HEK293T (cell line): ENCODE results near the gene AFF4.

Experiments used
- CTCF ChIA-PET: fragments of 350-600 bp; formaldehyde crosslinking; extraction: SDS; loops from one replicate; lab custom pipeline; 2021; ENCODE audit warnings: antibody characterized with exemption, inconsistent platforms; lab: Yijun Ruan, JAX
- POLR2A ChIA-PET: fragments of 350-600 bp; formaldehyde crosslinking; extraction: SDS; loops from one replicate; lab custom pipeline; 2020; ENCODE audit warnings: antibody characterized with exemption, inconsistent platforms; lab: Yijun Ruan, JAX
- DNase-seq: peaks from one replicate; pipeline ENCODE4 v3.0.0; 2012; ENCODE audit warnings: mixed read lengths; ENCODE audit errors: extremely low spot score
- ARNT ChIP-seq: fragments of 450-650 bp; IDR thresholded peaks from 2 replicates; pipeline ENCODE4 v1.6.1; 2017; ENCODE audit warnings: mild to moderate bottlenecking
- BHLHE40 ChIP-seq: fragments of 450-650 bp; IDR thresholded peaks from 2 replicates; pipeline ENCODE4 v1.6.1; 2016; ENCODE audit warnings: mild to moderate bottlenecking, moderate library complexity, borderline replicate concordance
- CTBP1 ChIP-seq: fragments of 450-650 bp; IDR thresholded peaks from 2 replicates; pipeline ENCODE4 v1.6.1; 2016; ENCODE audit warnings: borderline replicate concordance
- ELF4 ChIP-seq: fragments of 450-650 bp; IDR thresholded peaks from 2 replicates; pipeline ENCODE4 v1.6.1; 2017; ENCODE audit warnings: antibody characterized with exemption
- FOXA1 ChIP-seq: fragments of 450-650 bp; IDR thresholded peaks from 2 replicates; pipeline ENCODE4 v1.6.1; 2016; ENCODE audit warnings: mild to moderate bottlenecking
- FOXK2 ChIP-seq: fragments of 450-650 bp; IDR thresholded peaks from 2 replicates; pipeline ENCODE4 v1.6.1; 2016; ENCODE audit warnings: mild to moderate bottlenecking
- FOXM1 ChIP-seq: fragments of 450-650 bp; IDR thresholded peaks from 2 replicates; pipeline ENCODE4 v1.6.1; 2017; ENCODE audit warnings: mild to moderate bottlenecking, borderline replicate concordance
- HDGF ChIP-seq: fragments of 450-650 bp; IDR thresholded peaks from 2 replicates; pipeline ENCODE4 v1.6.1; 2017; ENCODE audit warnings: antibody characterized with exemption, borderline replicate concordance
- L3MBTL2 ChIP-seq: fragments of 450-650 bp; conservative IDR thresholded peaks from 2 replicates; pipeline ENCODE4 v1.6.1; 2016; ENCODE audit warnings: mild to moderate bottlenecking
- LEF1 ChIP-seq: fragments of 450-650 bp; IDR thresholded peaks from 2 replicates; pipeline ENCODE4 v1.6.1; 2017; ENCODE audit warnings: mild to moderate bottlenecking, borderline replicate concordance
- NFRKB ChIP-seq: fragments of 450-650 bp; IDR thresholded peaks from 2 replicates; pipeline ENCODE4 v1.6.1; 2016; ENCODE audit warnings: mild to moderate bottlenecking, moderate library complexity
- SP1 ChIP-seq: fragments of 450-650 bp; IDR thresholded peaks from 2 replicates; pipeline ENCODE4 v1.6.1; 2017
- SUZ12 ChIP-seq: fragments of 450-650 bp; IDR thresholded peaks from 2 replicates; pipeline ENCODE4 v1.6.1; 2016; ENCODE audit warnings: mild to moderate bottlenecking
- TARDBP ChIP-seq: fragments of 450-650 bp; IDR thresholded peaks from 2 replicates; pipeline ENCODE4 v1.6.1; 2016
- ZNF384 ChIP-seq: fragments of 450-650 bp; IDR thresholded peaks from 2 replicates; pipeline ENCODE4 v1.6.1; 2016
- TF ChIP-seq, protein P1 (sequence below): fragments of 450-650 bp; IDR thresholded peaks from 2 replicates; pipeline ENCODE4 v1.6.1; 2016

AFF4 gene

DNA sequence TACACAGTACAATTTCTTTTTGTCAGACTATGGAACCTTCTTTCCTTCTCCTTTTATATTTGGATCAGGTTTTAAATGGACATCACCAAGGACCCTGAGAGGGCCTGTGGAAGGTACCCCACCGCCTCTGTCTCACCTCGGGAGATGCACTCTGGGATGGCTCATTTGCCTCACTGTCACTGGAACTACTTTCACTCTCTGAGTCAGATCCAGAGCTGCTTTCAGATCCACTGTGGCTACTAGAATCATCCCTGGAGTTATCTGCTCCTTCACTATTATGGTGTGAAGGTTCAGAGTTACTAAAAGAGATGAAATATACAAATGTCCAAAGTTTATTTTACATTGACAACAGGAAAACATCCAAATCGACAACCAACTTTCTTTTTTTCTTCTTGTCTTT, 65.3 kb downstream of the AFF4 start:
- TF ChIP-seq LEF1, result no peak
- TF ChIP-seq FOXK2, result no peak
- TF ChIP-seq, protein P1, sequence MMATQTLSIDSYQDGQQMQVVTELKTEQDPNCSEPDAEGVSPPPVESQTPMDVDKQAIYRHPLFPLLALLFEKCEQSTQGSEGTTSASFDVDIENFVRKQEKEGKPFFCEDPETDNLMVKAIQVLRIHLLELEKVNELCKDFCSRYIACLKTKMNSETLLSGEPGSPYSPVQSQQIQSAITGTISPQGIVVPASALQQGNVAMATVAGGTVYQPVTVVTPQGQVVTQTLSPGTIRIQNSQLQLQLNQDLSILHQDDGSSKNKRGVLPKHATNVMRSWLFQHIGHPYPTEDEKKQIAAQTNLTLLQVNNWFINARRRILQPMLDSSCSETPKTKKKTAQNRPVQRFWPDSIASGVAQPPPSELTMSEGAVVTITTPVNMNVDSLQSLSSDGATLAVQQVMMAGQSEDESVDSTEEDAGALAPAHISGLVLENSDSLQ, result no peak
- no peak for TF ChIP-seq L3MBTL2
- DNase-seq, result no peak
- ChIA-PET POLR2A (no interaction called here), CTCF (no interaction called here)

DNA sequence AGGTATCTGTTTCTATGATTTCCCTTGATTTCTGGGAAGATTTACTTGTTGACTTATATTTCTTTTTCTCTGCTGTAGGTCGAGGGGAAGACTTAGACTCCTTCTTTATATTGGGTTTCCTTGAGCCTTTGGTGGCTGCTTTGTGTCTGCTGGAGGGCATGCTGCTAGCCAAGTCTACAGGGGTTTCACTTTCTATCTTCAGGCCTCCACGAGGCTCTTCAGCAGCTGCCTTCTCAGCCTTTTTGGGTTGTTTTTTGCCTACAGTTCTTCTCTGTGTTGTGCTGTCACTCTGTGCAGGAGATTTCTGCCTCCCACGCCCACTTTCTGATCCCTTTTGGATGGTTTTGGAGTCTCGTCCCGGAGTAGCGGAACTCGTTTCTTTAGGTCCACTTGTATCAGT, 66.7 kb downstream of the AFF4 start:
- DNase-seq, result no peak
- TF ChIP-seq ZNF384 (no peak), SP1 (no peak), CTBP1 (no peak), FOXM1 (no peak), FOXK2 (no peak), L3MBTL2 (no peak), FOXA1 (no peak), NFRKB (no peak), ELF4 (no peak), ARNT (no peak), TARDBP (no peak), BHLHE40 (no peak), LEF1 (no peak), SUZ12 (no peak), HDGF (no peak)
- TF ChIP-seq, protein P1, result no peak
- ChIA-PET POLR2A (no interaction called here), CTCF (interaction anchor here (0.7 kb wide), 1 partner anchor 8 kb away, joined by 3 read pairs; no protein-coding TSS in a partner anchor)

DNA sequence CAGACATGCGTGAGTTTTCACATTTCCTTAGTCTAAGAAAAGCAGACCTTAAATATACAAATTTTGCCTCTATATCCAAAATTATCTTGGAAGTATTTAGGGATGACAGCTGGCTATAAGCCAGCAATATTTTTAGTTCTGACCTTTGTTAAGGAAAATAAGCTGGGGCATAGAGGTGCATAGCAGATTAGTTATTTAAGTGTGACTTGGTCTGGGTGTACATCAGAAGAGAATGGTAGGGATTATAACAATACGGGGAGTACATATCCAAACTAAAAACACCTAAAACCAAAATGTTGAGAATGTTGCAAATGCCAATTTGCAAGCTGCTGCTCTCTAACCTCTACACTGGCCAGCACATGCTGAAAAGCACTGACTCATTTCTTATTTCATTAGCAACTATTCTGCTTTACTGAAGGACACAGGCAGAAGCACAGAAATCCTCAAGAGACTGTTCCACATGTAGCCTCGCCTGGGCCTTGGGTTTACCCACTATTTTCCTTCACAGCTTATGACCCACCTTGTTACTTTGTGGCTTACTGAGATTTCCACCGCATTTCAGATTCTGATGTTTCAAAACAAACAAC, 67.6 kb downstream of the AFF4 start:
- CTCF ChIA-PET, result no interaction called here
- DNase-seq, result no peak
- no peak for TF ChIP-seq LEF1
- TF ChIP-seq ELF4, result no peak
- TF ChIP-seq FOXA1, result no peak
- TF ChIP-seq, protein P1, result no peak
- no peak for TF ChIP-seq NFRKB
- no peak for TF ChIP-seq SP1
- TF ChIP-seq TARDBP, result no peak
- TF ChIP-seq FOXK2, result no peak
- no peak for TF ChIP-seq HDGF
- POLR2A ChIA-PET, result no interaction called here

DNA sequence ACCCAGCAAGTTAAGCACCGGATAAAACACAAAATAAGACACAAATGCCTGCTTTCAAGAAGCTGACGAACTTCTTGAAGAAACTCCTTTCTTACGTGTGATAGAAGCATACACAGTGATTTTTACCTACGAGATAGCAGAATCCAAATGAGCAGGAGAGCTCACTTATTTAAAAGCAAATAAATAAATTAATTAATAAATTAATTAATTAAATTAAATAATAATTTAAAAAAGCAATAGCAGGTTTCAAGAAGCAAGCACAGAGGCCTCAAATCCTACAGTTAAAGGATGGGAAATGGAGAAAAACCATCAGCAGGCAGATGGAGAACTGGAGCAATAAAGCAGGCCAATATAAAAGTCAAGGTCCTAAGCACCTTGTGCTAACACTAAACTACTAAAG, 72.6 kb downstream of the AFF4 start:
- CTCF ChIA-PET, result interaction anchor here (0.6 to 1.6 kb wide), 2 partner anchors 7 to 48 kb away, joined by 3 to 4 read pairs; no protein-coding TSS in a partner anchor
- DNase-seq, result no peak

DNA sequence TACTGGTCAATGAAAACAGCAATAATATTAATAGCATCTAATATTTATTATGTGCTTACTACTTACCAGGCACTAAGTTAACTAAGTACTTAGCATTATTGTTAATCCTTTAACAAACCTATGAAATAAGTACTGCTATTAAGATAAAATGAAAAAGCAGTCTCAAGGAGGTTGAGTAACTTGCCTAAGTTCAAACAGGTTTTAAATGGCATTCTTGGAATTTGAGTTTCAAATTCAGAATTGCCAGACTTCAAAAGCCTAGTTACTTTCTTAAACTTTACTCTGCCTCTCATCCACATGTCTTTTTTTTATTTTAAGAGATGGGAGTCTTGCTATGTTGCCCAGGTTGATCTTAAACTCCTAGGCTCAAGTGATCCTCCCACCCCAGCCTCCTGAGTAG, 73.9 kb downstream of the AFF4 start:
- ChIA-PET POLR2A (no interaction called here), CTCF (no interaction called here)
- no peak for DNase-seq
- TF ChIP-seq NFRKB (no peak), FOXM1 (no peak), TARDBP (no peak), ELF4 (no peak), LEF1 (no peak), ZNF384 (no peak), FOXA1 (no peak), SUZ12 (no peak), L3MBTL2 (no peak), HDGF (no peak), ARNT (no peak), FOXK2 (no peak)
- TF ChIP-seq, protein P1, result no peak

More for the DNA sequence above, 72.6 kb downstream of the AFF4 start:
- TF ChIP-seq ELF4 (no peak), FOXA1 (no peak), BHLHE40 (no peak), LEF1 (no peak)
- POLR2A ChIA-PET, result no interaction called here

DNA sequence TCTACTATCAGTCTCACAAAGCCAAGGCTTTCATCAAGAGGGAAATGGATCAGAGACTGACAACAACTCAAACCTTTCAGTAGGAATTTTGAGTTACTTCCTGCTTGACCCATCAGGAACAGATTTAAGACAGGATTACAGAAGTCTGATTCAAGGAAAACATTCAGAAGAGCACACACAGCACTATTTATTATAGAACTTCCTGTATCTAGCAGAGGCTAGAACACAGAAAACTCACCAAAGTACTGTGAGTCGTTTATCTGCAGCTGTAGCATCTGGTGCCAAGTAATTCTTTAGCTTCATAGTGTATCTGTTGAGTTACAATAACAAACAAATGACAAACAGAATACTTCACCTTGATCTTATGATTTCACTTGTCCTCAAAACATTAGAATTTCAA, 76.2 kb downstream of the AFF4 start:
- DNase-seq, result no peak
- ChIA-PET CTCF (no interaction called here), POLR2A (no interaction called here)
- TF ChIP-seq LEF1 (no peak), TARDBP (no peak), ELF4 (no peak), FOXM1 (no peak), HDGF (no peak)
